Measurements from ENCODE around the gene SLC25A13.

GRCh38 chr7:96089511-96089910 is 232.4 kb downstream of the SLC25A13 start:
- no peak for TF ChIP-seq TAF1 (IDR thresholded peaks at IDR 0.05; ENCODE audit: low read depth, low read length)
- TF ChIP-seq POLR2A (IDR thresholded peaks at IDR 0.05; ENCODE audit: low read depth, low read length), result no peak

Data from GM12891 (cell line).